B cell (primary cell): Measurements from ENCODE around the gene IGF2BP1.

Experiments used
- EZH2 ChIP-seq: IDR thresholded peaks from 2 replicates; pipeline ENCODE4 v1.6.1; 2012; ENCODE audit warnings: borderline replicate concordance, low read depth, mild to moderate bottlenecking, moderate library complexity, low read length; ENCODE audit not compliant: insufficient read depth, poor library complexity, severe bottlenecking
- TF ChIP-seq, protein P1 (sequence below): fragments of 200-600 bp; IDR thresholded peaks from one replicate; pipeline ENCODE4 v1.8.0; 2022; ENCODE audit warnings: antibody characterized with exemption, mild to moderate bottlenecking

DNA sequence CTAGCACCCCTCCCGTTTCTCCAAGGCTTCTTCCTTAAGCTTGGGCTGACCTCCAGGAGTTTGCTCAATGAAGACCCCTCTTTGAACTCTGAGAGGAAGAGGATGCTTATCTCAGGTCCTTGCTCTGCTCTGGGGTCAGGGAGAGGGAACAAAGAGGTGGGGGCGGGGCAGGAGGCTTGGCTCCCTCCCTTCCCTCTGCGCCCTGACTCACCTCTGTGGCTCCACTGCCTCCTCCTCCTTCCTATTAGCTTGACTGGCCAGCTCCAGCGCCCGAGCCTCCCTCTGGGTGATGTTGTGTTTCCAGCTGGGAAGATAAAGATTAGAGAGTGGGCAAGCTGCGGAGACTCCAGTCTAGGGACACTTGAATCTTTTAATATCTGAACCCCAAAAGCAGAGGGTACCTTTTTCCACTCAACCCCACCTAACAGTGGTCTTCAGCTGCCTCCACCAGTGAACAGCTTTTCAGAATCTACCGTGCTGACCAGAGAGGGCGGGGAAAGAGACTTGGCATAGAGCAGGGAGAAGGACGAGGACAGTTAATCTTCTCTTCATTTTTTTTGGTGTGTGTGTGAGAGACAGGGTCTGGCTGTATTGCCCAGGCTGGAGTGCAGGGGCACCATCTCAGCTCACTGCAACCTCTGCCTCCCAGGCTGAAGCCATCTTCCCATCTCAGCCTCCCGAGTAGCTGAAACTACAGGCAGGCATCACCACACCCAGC lies 35.5 kb upstream of the IGF2BP1 start:
- TF ChIP-seq, protein P1, sequence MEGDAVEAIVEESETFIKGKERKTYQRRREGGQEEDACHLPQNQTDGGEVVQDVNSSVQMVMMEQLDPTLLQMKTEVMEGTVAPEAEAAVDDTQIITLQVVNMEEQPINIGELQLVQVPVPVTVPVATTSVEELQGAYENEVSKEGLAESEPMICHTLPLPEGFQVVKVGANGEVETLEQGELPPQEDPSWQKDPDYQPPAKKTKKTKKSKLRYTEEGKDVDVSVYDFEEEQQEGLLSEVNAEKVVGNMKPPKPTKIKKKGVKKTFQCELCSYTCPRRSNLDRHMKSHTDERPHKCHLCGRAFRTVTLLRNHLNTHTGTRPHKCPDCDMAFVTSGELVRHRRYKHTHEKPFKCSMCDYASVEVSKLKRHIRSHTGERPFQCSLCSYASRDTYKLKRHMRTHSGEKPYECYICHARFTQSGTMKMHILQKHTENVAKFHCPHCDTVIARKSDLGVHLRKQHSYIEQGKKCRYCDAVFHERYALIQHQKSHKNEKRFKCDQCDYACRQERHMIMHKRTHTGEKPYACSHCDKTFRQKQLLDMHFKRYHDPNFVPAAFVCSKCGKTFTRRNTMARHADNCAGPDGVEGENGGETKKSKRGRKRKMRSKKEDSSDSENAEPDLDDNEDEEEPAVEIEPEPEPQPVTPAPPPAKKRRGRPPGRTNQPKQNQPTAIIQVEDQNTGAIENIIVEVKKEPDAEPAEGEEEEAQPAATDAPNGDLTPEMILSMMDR: no peak
- TF ChIP-seq EZH2: no peak
